ENCODE measurements around the gene FAM149B1. TPM values are rescaled to one million over a fixed set of nuclear protein-coding genes. Genes with fewer than 3 reads are reported as not detected.

The FAM149B1 gene
- total and polyA plus RNA-seq, 2 of the 13 experiments (the other 11 are each of a cell fraction or from before 2014, with no cell fraction given): 9.3 to 16.8 TPM

- DNase-seq (ENCODE audit: low spot score) (no peak), ATAC-seq (no peak), FAIRE-seq (no peak)
- H3K4me1 ChIP-seq (ENCODE audit: insufficient read depth, low read length): peaks cover 30% of the 10 kb centered on the region
- no peak overlapping the region for H2AFZ ChIP-seq (ENCODE audit: low read length)
- H3K27ac ChIP-seq (ENCODE audit: extremely low read length, insufficient read depth, low read length): no peak overlapping the region
- H3K27me3 ChIP-seq (ENCODE audit: control insufficient read depth in 1 of 2, insufficient read depth in 2 of 2, low read length in 2 of 2): no peaks in the 10 kb centered on the region
- intact Hi-C loops (cut with micrococcal nuclease; ENCODE audit: unreplicated experiment): loop anchor here (2.0 kb wide), 1 partner anchor 51 kb away; the partner anchor contains the start of genes ECD and FAM149B1
- POLR2A ChIA-PET: interaction anchor here (0.6 to 2.5 kb wide), 3 partner anchors 33 to 90 kb away, joined by 3 to 10 read pairs (median 3); partner anchors contain the start of genes ECD, FAM149B1 and MRPS16
- no peaks in the 10 kb centered on the region for H3K79me2 ChIP-seq (ENCODE audit: insufficient read depth, low read length)
- no peak overlapping the region for H3K4me2 ChIP-seq (ENCODE audit: low read depth, low read length)
- in situ Hi-C loops (cut with HindIII; ENCODE audit: extremely low pct_ligation_motif_present, low pct_unique_long_range_greater_than_20kb): no loop called here
- no peaks in the 10 kb centered on the region for H4K20me1 ChIP-seq (ENCODE audit: insufficient read depth, low read length)
- no peak overlapping the region for H3K9ac ChIP-seq (ENCODE audit: insufficient read depth, low read depth, low read length)
- CTCF ChIA-PET (ENCODE audit: low intra/inter-chr PET ratio, low total read pairs): interaction anchor here (1.2 kb wide), 1 partner anchor 51 kb away, joined by 4 read pairs; the partner anchor contains the start of genes ECD and FAM149B1
- no peak overlapping the region for H3K4me3 ChIP-seq (replicated peaks in 1 of 3; ENCODE audit: insufficient read depth in 1 of 3, low read depth in 2 of 3, low read length in 3 of 3)
- H3K9me3 ChIP-seq (ENCODE audit: low read length): no peaks in the 10 kb centered on the region
- H3K36me3 ChIP-seq (replicated peaks in 1 of 2; ENCODE audit: control insufficient read depth in 1 of 2, insufficient read depth in 2 of 2, low read length in 2 of 2): no peaks in the 10 kb centered on the region
- BruUV-seq (replicated peaks): no TSS peak
- TF ChIP-seq, protein P1, sequence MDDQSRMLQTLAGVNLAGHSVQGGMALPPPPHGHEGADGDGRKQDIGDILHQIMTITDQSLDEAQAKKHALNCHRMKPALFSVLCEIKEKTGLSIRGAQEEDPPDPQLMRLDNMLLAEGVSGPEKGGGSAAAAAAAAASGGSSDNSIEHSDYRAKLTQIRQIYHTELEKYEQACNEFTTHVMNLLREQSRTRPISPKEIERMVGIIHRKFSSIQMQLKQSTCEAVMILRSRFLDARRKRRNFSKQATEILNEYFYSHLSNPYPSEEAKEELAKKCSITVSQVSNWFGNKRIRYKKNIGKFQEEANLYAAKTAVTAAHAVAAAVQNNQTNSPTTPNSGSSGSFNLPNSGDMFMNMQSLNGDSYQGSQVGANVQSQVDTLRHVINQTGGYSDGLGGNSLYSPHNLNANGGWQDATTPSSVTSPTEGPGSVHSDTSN (CRISPR knock-in tag; IDR thresholded peaks at IDR 0.05; ENCODE audit: borderline replicate concordance): no peak
- TF ChIP-seq SNAPC2 (CRISPR knock-in tag; IDR thresholded peaks at IDR 0.05) (no peak), ISX (CRISPR knock-in tag; conservative IDR thresholded peaks at IDR 0.05) (no peak), ZFY (CRISPR knock-in tag; IDR thresholded peaks at IDR 0.05) (no peak), ELK4 (CRISPR knock-in tag; IDR thresholded peaks at IDR 0.05; ENCODE audit: borderline replicate concordance) (no peak), KDM5A (IDR thresholded peaks at IDR 0.05; ENCODE audit: borderline replicate concordance, low read length) (no peak), TOE1 (CRISPR knock-in tag; IDR thresholded peaks at IDR 0.05) (no peak), ZNF430 (CRISPR knock-in tag; IDR thresholded peaks at IDR 0.05) (no peak), ZNF558 (CRISPR knock-in tag; IDR thresholded peaks at IDR 0.05; ENCODE audit: borderline replicate concordance) (no peak), SRY (CRISPR knock-in tag; IDR thresholded peaks at IDR 0.05) (no peak)
- TF ChIP-seq, protein P2, sequence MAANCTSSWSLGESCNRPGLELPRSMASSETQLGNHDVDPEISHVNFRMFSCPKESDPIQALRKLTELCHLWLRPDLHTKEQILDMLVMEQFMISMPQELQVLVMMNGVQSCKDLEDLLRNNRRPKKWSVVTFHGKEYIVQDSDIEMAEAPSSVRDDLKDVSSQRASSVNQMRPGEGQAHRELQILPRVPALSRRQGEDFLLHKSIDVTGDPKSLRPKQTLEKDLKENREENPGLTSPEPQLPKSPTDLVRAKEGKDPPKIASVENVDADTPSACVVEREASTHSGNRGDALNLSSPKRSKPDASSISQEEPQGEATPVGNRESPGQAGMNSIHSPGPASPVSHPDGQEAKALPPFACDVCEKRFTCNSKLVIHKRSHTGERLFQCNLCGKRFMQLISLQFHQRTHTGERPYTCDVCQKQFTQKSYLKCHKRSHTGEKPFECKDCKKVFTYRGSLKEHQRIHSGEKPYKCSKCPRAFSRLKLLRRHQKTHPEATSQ (CRISPR knock-in tag; IDR thresholded peaks at IDR 0.05; ENCODE audit: borderline replicate concordance): no peak
- TF ChIP-seq, protein P3, sequence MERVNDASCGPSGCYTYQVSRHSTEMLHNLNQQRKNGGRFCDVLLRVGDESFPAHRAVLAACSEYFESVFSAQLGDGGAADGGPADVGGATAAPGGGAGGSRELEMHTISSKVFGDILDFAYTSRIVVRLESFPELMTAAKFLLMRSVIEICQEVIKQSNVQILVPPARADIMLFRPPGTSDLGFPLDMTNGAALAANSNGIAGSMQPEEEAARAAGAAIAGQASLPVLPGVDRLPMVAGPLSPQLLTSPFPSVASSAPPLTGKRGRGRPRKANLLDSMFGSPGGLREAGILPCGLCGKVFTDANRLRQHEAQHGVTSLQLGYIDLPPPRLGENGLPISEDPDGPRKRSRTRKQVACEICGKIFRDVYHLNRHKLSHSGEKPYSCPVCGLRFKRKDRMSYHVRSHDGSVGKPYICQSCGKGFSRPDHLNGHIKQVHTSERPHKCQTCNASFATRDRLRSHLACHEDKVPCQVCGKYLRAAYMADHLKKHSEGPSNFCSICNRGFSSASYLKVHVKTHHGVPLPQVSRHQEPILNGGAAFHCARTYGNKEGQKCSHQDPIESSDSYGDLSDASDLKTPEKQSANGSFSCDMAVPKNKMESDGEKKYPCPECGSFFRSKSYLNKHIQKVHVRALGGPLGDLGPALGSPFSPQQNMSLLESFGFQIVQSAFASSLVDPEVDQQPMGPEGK (CRISPR knock-in tag; IDR thresholded peaks at IDR 0.05): no peak
Observed at GRCh38 chr10:73219384-73219783, 51.5 kb downstream of the FAM149B1 start.

Data from HepG2 (cell line).